OCI-LY3 (cell line): ENCODE results near the gene CRHR2.

Source experiments
- H2AFZ ChIP-seq: fragments of 200-600, 300-600 bp; shearing (Covaris generic); 2 replicates; pipeline ENCODE4 v1.6.0; 2014; ENCODE audit warnings: antibody characterized with exemption, low read depth, low read length
- H3K27ac ChIP-seq: fragments of 200-600, 300-600 bp; sonication (generic); 2 replicates; pipeline ENCODE4 v1.5.1; 2014; ENCODE audit warnings: mild to moderate bottlenecking, low read length, moderate library complexity, mixed read lengths
- H3K27me3 ChIP-seq: fragments of 200-600, 300-600 bp; sonication (generic); 2 replicates; pipeline ENCODE4 v1.6.1; 2014; ENCODE audit warnings: low read depth, low read length, mixed read lengths
- H3K36me3 ChIP-seq: fragments of 200-600, 300-600 bp; sonication (generic); replicated peaks from 2 replicates; pipeline ENCODE3; 2014; ENCODE audit warnings: low read depth, low read length, mixed read lengths
- H3K4me1 ChIP-seq: fragments of 300-600, 200-600 bp; sonication (generic); 2 replicates; pipeline ENCODE4 v1.6.1; 2014; ENCODE audit warnings: low read length, mixed read lengths
- H3K4me2 ChIP-seq: fragments of 200-600, 300-600 bp; sonication (generic); 2 replicates; pipeline ENCODE4 v1.6.1; 2014; ENCODE audit warnings: low read length, mixed read lengths
- H3K4me3 ChIP-seq: fragments of 300-600, 200-600 bp; sonication (generic); 2 replicates; pipeline ENCODE4 v1.5.1; 2014; ENCODE audit warnings: antibody characterized with exemption, mild to moderate bottlenecking, low read length, moderate library complexity
- H3K79me2 ChIP-seq: fragments of 300-600, 200-600 bp; shearing (Covaris generic); 2 replicates; pipeline ENCODE4 v1.6.1; 2014; ENCODE audit warnings: mild to moderate bottlenecking, low read length, mixed read lengths
- H3K9ac ChIP-seq: fragments of 300-600, 200-600 bp; shearing (Covaris generic); 2 replicates; pipeline ENCODE4 v1.6.0; 2014; ENCODE audit warnings: mild to moderate bottlenecking, low read length, moderate library complexity
- H3K9me3 ChIP-seq: fragments of 200-600, 300-600 bp; shearing (Covaris generic); 2 replicates; pipeline ENCODE4 v1.6.1; 2014; ENCODE audit warnings: low read length, mixed read lengths; ENCODE audit not compliant: insufficient read depth
- H4K20me1 ChIP-seq: fragments of 200-600, 300-600 bp; sonication (generic); 2 replicates; pipeline ENCODE4 v1.6.1; 2016; ENCODE audit warnings: low read length, mixed read lengths; ENCODE audit not compliant: insufficient read depth
- EZH2phosphoT487 ChIP-seq: fragments of 200-600 bp; shearing (Covaris generic); IDR thresholded peaks from 2 replicates; pipeline ENCODE4 v1.6.1; 2018; ENCODE audit warnings: antibody characterized with exemption, mixed run types, low read depth
- TF ChIP-seq, protein P1 (sequence below): fragments of 200-600, 300-600 bp; sonication (generic); IDR thresholded peaks from 2 replicates; pipeline ENCODE4 v1.5.1; 2014; ENCODE audit warnings: antibody characterized with exemption, low read length, low read depth

CRHR2 gene

DNA sequence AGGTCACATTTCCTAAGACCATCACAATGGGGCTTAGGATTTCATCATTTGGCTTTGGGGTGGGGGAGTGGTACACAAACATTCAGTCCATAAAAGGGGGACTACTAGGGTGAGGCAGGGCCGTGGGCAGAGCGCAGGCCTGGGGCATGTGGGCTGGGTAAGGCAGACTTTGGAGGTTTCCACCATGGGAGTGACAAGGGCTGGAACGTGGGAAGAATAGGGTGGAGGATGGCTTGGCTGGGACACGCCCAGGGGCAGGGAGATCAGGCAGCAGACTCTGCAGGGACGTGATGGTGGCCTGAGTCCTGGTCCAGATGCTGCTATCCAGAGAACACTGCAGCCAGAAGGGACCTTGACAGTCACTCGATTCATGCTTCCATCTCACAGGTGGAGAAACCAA is 24.7 kb upstream of the CRHR2 start:
- H3K4me3 ChIP-seq: no peak overlapping the region
- H3K4me2 ChIP-seq: no peak overlapping the region
- no peaks in the 10 kb centered on the region for H3K27me3 ChIP-seq
- no peaks in the 10 kb centered on the region for H3K9me3 ChIP-seq
- no peak overlapping the region for H3K27ac ChIP-seq
- no peaks in the 10 kb centered on the region for H4K20me1 ChIP-seq
- TF ChIP-seq EZH2phosphoT487: no peak
- TF ChIP-seq, protein P1, sequence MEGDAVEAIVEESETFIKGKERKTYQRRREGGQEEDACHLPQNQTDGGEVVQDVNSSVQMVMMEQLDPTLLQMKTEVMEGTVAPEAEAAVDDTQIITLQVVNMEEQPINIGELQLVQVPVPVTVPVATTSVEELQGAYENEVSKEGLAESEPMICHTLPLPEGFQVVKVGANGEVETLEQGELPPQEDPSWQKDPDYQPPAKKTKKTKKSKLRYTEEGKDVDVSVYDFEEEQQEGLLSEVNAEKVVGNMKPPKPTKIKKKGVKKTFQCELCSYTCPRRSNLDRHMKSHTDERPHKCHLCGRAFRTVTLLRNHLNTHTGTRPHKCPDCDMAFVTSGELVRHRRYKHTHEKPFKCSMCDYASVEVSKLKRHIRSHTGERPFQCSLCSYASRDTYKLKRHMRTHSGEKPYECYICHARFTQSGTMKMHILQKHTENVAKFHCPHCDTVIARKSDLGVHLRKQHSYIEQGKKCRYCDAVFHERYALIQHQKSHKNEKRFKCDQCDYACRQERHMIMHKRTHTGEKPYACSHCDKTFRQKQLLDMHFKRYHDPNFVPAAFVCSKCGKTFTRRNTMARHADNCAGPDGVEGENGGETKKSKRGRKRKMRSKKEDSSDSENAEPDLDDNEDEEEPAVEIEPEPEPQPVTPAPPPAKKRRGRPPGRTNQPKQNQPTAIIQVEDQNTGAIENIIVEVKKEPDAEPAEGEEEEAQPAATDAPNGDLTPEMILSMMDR: no peak
- no peaks in the 10 kb centered on the region for H3K4me1 ChIP-seq
- H3K9ac ChIP-seq: no peak overlapping the region
- no peaks in the 10 kb centered on the region for H3K79me2 ChIP-seq
- H2AFZ ChIP-seq: no peak overlapping the region
- H3K36me3 ChIP-seq: no peaks in the 10 kb centered on the region

DNA sequence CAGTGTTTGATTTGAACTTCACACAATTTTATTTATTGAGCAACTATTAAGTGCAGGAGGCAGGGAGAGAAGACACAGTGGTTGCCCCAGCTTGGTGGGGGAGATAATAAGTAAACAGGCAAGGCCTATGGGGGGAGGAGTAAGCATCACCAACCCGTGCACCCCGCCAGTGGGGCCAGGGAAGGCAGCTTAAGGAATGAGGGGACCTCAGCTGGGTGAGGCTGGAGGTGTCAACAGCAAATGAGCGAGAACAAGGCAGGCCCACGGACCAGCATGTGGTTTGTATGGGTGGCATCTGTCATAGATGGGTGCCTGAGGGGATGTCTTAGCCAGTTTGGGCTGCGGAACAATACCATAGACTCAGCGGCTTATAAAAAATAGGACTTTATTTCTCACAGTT is 24.1 kb upstream of the CRHR2 start:
- H3K36me3 ChIP-seq: no peaks in the 10 kb centered on the region
- H3K9me3 ChIP-seq: no peaks in the 10 kb centered on the region
- H3K27ac ChIP-seq: no peak overlapping the region
- H4K20me1 ChIP-seq: no peaks in the 10 kb centered on the region
- H3K79me2 ChIP-seq: no peaks in the 10 kb centered on the region
- no peak overlapping the region for H3K4me3 ChIP-seq
- TF ChIP-seq, protein P1: no peak
- TF ChIP-seq EZH2phosphoT487: no peak
- 0 out of 2 replicates have a peak, but pooled peaks cover 4% of the 10 kb centered on the region for H3K27me3 ChIP-seq
- no peak overlapping the region for H3K9ac ChIP-seq
- no peaks in the 10 kb centered on the region for H3K4me1 ChIP-seq
- H3K4me2 ChIP-seq: no peak overlapping the region
- H2AFZ ChIP-seq: no peak overlapping the region

DNA sequence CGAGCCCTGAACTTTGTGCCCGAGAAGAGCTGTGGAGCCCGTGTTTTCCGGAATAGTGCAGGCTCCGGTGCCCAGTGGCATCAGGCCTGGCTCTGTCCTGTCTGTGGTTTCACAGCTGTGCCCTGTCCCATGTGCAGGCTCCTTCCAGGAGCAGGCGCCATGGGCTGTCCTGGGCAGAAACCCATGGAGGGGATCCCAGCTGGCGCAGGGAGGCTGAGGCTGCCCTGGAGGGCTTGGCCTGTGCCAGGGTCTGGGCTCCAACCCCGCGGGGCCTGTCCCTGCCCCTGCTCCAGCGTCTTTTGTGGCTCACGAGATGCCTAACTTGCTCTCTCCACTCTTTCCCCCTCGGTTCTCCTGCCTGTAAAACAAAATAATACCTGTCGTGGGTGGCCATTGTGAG is 23.3 kb upstream of the CRHR2 start:
- no peaks in the 10 kb centered on the region for H3K36me3 ChIP-seq
- no peaks in the 10 kb centered on the region for H3K4me1 ChIP-seq
- H2AFZ ChIP-seq: no peak overlapping the region
- H3K4me3 ChIP-seq: no peak overlapping the region
- no peak for TF ChIP-seq EZH2phosphoT487
- TF ChIP-seq, protein P1: no peak
- no peaks in the 10 kb centered on the region for H3K79me2 ChIP-seq
- no peak overlapping the region for H3K4me2 ChIP-seq
- H3K27me3 ChIP-seq: 0 out of 2 replicates have a peak, but pooled peaks cover 5% of the 10 kb centered on the region
- H4K20me1 ChIP-seq: no peaks in the 10 kb centered on the region
- H3K9me3 ChIP-seq: no peaks in the 10 kb centered on the region
- H3K27ac ChIP-seq: no peak overlapping the region
- no peak overlapping the region for H3K9ac ChIP-seq

DNA sequence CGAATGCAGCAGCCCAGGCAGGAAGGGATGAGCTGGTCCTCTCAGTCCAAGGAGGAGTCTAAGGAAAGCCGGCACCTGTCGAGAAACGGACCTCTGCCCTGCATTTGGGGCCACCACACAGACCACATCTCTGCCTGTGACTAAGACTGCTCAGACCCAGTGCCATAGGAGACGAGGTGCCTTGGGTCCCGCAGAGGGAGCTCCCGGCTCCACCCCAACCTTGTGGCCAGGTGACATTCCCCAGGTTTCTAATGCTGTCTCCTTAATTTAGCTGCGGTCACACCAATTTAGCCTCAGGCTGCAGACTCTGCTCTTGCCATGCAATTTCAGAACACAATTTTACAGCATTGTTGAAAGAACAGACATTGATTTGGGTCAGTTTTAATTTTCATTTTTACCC is 22.8 kb upstream of the CRHR2 start:
- H2AFZ ChIP-seq: no peak overlapping the region
- no peaks in the 10 kb centered on the region for H4K20me1 ChIP-seq
- 0 out of 2 replicates have a peak, but pooled peaks cover 5% of the 10 kb centered on the region for H3K27me3 ChIP-seq

More for the DNA sequence above, 22.8 kb upstream of the CRHR2 start:
- TF ChIP-seq, protein P1: no peak
- no peak for TF ChIP-seq EZH2phosphoT487
- H3K9me3 ChIP-seq: no peaks in the 10 kb centered on the region
- H3K9ac ChIP-seq: no peak overlapping the region
- H3K4me2 ChIP-seq: no peak overlapping the region
- H3K36me3 ChIP-seq: no peaks in the 10 kb centered on the region
- no peak overlapping the region for H3K4me3 ChIP-seq
- H3K27ac ChIP-seq: no peak overlapping the region
- H3K79me2 ChIP-seq: no peaks in the 10 kb centered on the region
- no peaks in the 10 kb centered on the region for H3K4me1 ChIP-seq
